Activated CD8-positive, alpha-beta memory T cell treated with anti-CD3 and anti-CD28 coated beads, Interleukin-2, amount 50 U/mL, for 48 hours (primary cell): Measurements from ENCODE around the gene TMA7B.
A peak's percentile ranks its signal among the peaks of the same experiment; 100 is the strongest.

Source experiments
- DNase-seq: peaks from one replicate; pipeline ENCODE4 v3.0.0-alpha.2; 2020

TMA7B gene

DNA sequence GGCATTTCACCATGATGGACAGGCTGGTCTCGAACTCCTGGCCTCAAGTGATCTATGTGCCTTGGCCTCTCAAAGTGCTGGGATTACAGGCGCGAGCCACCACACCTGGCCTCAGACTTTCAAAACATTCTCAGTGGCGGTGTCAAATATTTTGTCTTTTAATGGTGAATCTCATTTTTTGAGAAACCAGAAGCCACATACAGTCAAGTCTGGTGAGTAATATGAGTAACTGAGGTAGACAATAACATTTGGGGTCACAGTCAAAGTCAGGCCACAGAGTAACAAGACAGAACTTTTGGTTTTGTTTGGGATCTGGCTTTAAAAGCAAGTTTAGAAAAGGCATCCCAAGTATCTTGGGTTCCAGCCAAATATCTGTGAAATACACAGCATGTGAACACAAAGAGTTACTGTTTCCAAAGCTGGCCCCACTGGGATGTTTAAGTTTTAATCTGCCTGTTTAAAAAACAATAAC is 5.6 kb upstream of the TMA7B start:
- no peak for DNase-seq

DNA sequence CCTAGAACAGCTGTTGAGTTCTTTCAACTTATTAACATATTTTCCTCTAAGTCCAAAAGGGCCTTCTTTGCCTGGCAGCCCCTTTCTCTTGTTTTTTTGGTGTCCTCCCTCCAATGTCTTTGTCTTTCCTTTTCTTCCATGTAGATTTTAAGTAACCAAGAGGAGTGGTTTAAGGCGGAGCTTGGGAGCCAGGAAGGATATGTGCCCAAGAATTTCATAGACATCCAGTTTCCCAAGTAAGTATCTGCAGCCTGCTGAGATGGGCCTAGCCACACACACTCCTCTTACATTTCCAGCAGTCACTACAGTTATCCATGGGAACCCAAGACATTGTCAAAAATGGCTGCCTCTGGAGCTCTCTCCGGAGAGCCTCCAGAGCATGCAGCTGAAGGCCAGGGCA is 4.5 kb upstream of the TMA7B start:
- no peak for DNase-seq

DNA sequence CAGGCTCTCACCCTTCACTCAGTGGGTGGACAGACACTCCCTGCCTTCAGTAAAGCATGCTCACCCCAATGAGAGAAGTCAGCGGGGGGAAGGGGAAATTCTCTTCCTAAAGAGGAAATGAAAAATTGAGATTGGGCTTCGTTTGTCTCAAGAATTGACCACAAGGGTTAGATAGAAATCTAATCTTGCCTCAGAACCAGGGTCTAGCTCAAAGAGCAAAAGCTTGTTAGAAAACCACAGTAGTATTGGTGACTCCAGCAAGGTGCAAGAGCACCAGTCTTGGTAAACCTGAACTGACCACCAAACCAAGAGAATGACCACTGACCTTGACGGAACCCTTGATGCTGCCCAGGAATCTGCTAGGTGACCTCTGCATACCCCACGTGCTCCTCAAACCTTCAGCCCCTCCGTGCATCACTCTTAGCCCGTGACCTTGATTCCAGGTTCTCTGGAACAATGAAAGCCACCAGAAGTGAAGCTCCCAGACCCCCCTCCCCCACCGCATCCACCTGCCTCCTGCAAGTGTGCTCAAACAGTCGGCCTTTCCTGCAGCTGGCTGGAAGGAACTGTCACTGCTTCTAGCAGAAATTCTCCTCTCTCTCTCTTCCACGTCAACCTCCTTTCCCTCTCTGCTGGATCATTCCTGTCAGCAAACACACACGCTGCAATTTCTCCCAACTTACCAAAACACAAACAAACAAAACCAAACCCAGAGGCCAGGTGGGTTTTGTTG is 3.1 kb upstream of the TMA7B start:
- DNase-seq: no peak

- DNase-seq: no peak
Measured at GRCh38 chr22:39958009-39958711, 2.0 kb upstream of the TMA7B start.

GRCh38 chr22:39958949-39959639 is 1.1 kb upstream of the TMA7B start:
- no peak for DNase-seq

DNA sequence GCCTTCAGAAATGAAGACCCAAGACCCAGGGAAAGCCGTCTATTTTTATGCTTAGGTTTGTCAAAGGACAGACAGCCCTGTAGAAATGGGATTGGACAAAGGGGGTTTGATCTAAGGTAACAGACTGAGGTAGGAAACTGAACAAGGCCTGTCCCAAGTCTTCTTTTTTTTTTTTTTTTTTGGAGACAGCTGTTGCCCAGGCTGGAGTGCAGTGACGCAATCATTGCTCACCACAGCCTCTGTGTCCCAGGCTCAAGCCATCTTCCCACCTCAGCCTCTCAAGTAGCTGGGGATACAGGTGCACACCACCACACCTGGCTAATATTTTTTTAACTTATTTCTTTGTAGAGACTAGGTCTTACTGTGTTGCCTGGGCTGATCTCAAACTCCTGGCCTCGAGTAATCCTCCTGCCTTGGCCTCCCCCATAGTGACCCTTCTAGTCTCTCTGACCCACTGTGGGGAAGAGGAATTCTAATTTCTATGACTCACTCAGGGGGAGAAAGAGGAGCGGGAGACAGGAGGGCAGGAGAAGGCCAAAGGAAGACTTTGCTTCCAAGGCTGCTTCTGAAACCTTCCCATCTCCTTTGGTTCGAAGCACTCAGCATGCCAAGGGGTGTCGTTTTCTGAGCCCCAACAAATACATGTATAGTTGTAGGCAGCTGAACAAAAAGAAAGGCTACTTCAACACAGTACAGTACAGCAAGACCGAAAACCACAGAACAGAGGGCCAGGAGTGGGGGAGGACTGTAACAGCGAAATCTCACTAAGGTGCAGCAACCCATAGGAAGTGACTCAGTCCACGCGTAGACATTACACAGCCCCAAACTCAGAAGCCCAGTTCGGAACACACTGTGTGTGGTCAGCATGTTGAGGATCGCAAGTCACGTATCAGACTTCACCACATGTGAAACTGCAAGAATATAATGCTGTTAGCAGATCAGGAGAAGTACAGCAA is 872 bp downstream of the TMA7B start:
- peak; percentile 77 for DNase-seq

GRCh38 chr22:39962071-39962470 is 1.9 kb downstream of the TMA7B start:
- no peak for DNase-seq

GRCh38 chr22:39965748-39966147 is 5.6 kb downstream of the TMA7B start:
- DNase-seq: no peak

GRCh38 chr22:39966470-39966869 is 6.3 kb downstream of the TMA7B start:
- no peak for DNase-seq

DNA sequence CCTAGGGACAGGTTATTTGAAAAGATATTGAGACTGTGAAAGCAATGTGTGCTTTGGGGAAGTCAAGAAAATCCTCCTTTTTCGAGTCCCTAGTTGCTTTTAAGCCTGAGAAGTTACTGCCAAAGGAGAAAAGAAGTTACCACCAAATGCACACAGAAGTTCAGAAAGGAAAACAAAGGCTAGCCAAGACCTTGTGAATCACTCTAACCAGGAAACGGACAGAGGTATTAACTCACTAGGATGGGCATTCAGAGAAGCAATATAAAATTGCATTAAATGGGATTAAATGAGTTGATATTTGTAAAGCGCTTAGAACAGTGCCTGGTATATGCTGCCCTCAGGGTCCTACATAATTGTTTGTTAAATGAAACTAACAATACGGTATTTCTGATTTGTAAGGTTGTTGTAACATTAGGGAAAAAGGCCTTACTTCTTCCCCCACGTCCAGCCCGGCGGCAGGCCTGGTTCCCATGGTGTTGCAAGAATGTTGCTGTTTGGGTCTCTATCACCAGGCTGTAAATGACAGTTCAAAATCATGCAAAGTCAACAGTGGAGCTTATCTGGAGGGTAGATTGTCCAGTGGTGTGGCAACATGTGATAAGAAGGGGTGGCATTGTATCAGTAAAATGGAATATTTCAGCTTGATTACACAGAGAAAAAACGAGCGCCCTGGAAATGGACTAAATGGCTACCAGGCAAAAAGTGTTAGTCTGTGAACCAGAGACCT is 7.1 kb downstream of the TMA7B start:
- DNase-seq: no peak

DNA sequence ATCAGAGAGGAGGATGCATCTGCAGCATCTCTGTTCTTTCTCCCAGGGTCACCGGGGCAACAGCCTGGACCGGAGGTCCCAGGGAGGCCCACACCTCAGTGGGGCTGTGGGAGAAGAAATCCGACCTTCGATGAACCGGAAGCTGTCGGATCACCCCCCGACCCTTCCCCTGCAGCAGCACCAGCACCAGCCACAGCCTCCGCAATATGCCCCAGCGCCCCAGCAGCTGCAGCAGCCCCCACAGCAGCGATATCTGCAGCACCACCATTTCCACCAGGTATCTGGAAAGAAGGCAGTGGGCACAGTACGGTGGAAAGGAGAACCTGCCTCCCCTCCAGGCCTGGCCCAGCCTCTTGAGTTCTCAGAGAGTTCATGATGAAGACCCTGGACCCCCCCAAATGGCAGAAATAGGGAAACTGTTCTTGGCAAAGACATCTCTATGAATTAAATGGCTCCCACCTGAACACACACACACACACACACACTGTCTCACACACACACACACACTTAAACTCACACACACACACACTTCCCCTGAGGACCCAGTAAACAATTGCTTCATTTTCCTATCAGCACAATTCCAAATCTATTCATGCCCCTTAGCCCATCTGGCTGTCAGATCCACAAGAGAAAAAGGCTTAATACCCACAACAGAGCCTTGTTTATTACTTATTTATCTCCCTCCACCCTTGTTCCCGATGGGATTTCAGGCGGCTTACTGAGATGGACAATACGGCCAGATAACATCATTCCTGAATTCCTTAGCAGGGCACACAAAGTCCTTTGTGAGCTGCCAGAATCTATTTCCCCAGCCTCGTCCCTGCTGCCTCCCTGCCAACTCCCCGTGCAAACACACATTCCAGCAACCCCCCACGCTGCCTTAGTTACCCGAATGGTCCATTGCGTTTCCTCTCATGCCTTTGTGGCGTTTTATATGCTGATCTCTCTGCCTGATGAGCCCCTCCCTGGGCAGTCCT is 8.1 kb downstream of the TMA7B start:
- no peak for DNase-seq

- DNase-seq: no peak
Measured at GRCh38 chr22:39970742-39971141, 10.5 kb downstream of the TMA7B start.

GRCh38 chr22:39972641-39973040 is 12.4 kb downstream of the TMA7B start:
- no peak for DNase-seq

- no peak for DNase-seq
Measured at GRCh38 chr22:39973656-39974055, 13.5 kb downstream of the TMA7B start.

GRCh38 chr22:39974065-39974464 is 13.9 kb downstream of the TMA7B start:
- DNase-seq: no peak

GRCh38 chr22:39979048-39979447 is 18.9 kb downstream of the TMA7B start:
- no peak for DNase-seq

DNA sequence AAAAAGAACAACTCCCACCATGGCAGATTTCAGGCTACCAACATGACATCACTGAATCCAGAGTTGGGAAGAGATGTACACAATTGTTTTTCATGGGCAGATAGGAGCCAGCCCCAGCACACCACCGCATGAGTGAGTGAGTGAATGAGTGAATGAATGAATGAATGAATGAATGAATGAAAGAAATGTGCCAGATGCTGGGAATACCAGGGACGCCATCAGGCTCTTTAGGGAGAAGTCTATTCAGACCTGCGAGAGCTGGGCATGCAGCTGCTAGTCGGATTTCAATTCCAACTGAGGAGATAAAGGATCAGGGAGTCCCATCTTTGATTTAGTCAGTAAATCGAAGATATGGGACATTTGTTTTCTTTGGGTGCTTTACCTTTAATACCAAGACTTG is 19.3 kb downstream of the TMA7B start:
- no peak for DNase-seq

DNA sequence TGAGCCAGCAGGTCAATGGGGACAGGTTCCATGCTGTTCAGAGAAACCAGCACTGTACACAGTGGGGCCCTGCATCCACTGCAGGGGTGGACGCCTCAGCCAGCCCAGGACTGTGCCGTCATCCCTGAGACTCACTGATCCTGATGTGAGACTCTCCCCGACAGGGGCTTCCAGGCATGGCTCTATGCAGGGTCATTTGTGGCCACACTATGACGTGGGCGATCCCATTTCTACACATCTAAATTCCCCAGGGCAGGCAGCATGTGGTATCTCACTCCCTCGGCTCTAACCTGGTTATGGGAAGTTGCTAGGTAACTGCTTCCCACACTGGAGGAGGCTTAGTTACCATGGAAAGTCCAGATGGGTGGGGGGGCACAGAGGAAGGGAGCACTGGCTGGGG is 20.4 kb downstream of the TMA7B start:
- DNase-seq: no peak

GRCh38 chr22:39983346-39983745 is 23.1 kb downstream of the TMA7B start:
- DNase-seq: no peak

GRCh38 chr22:39984006-39984405 is 23.8 kb downstream of the TMA7B start:
- no peak for DNase-seq

GRCh38 chr22:39984746-39985145 is 24.5 kb downstream of the TMA7B start:
- DNase-seq: no peak
